NCI-H128 (cell line): ENCODE data around the gene P2RX3.

Experiments used
- DNase-seq: peaks from one replicate; lab custom pipeline; 2025; ENCODE audit not compliant: unreplicated experiment; lab: John Stamatoyannopoulos, UW

The P2RX3 gene

GRCh38 chr11:57309106-57310059 lies 28.8 kb upstream of the P2RX3 start:
- DNase-seq: no peak

GRCh38 chr11:57310091-57310490 lies 28.1 kb upstream of the P2RX3 start:
- no peak for DNase-seq

GRCh38 chr11:57310630-57311086 lies 27.5 kb upstream of the P2RX3 start:
- DNase-seq: no peak

GRCh38 chr11:57311109-57311936 lies 26.8 kb upstream of the P2RX3 start:
- no peak for DNase-seq

- DNase-seq: no peak
Measured at GRCh38 chr11:57312511-57313021, 25.6 kb upstream of the P2RX3 start.

- no peak for DNase-seq
Measured at GRCh38 chr11:57313071-57313787, 24.9 kb upstream of the P2RX3 start.

- no peak for DNase-seq
Measured at GRCh38 chr11:57313788-57314135, 24.4 kb upstream of the P2RX3 start.

GRCh38 chr11:57314221-57314973 lies 23.8 kb upstream of the P2RX3 start:
- DNase-seq: no peak

- no peak for DNase-seq
Measured at GRCh38 chr11:57315491-57315890, 22.7 kb upstream of the P2RX3 start.

GRCh38 chr11:57316017-57316416 lies 22.1 kb upstream of the P2RX3 start:
- DNase-seq: no peak

- no peak for DNase-seq
Measured at GRCh38 chr11:57318178-57318577, 20.0 kb upstream of the P2RX3 start.

- DNase-seq: no peak
Measured at GRCh38 chr11:57320067-57320718, 18.0 kb upstream of the P2RX3 start.

GRCh38 chr11:57320719-57321387 lies 17.3 kb upstream of the P2RX3 start:
- DNase-seq: no peak

- no peak for DNase-seq
Measured at GRCh38 chr11:57321388-57322255, 16.5 kb upstream of the P2RX3 start.

- no peak for DNase-seq
Measured at GRCh38 chr11:57322256-57323166, 15.6 kb upstream of the P2RX3 start.

- DNase-seq: no peak
Measured at GRCh38 chr11:57323167-57323854, 14.8 kb upstream of the P2RX3 start.

GRCh38 chr11:57323855-57324153 lies 14.3 kb upstream of the P2RX3 start:
- no peak for DNase-seq
